ENCODE results near the gene TPPP3. TPM values are rescaled to one million over a fixed set of nuclear protein-coding genes. Genes with fewer than 3 reads are reported as not detected.

TPPP3 gene
- total RNA-seq, 2 experiments from 2014 or later, result not detected

DNA sequence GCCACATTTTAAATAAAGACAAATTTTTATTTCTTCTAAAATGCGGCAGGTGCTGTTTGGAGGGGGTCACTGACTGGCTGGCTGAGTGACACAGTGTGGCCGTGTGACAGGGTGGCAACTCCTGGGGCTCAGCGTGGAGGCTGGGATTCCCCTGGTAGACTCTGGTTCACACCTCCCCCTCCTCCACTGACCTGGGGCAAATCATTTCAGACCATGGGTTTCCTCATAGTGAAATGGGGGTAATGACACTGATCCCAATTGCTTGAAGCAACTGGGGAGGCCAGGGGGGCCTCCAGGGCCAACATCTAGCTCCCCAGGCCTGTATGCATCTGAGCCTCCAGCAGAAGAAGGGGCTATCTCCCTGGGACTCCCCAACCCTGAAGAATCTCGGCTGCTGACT lies 44.2 kb upstream of the TPPP3 start:
- peaks cover 1% of the 10 kb centered on the region for H3K4me1 Mint-ChIP-seq (ENCODE audit: low read depth)
- H3K27ac Mint-ChIP-seq, result no peak overlapping the region
- intact Hi-C loops (cut with DNase I, micrococcal nuclease), result no loop called here
- ChIA-PET CTCF (no interaction called here), POLR2A (no interaction called here)
- Histone ChIP-seq H3K36me3 (ENCODE audit: insufficient read depth, low read length) (peaks cover 46% of the 10 kb centered on the region), H3K4me1 (ENCODE audit: insufficient read depth, low read length) (no peaks in the 10 kb centered on the region), H3K27me3 (ENCODE audit: control insufficient read depth in 1 of 2, insufficient read depth in 2 of 2, low read length in 2 of 2) (no peaks in the 10 kb centered on the region), H3K9me3 (ENCODE audit: control insufficient read depth in 1 of 2, insufficient read depth in 1 of 2, low read length in 2 of 2) (peaks cover 0 to 4% of the 10 kb centered on the region in 2 experiments), H3K4me3 (ENCODE audit: low read length) (no peak overlapping the region), H3K27ac (ENCODE audit: low read depth in 1 of 2, low read length in 2 of 2) (no peak overlapping the region)
- H3K9me3 Mint-ChIP-seq, result no peaks in the 10 kb centered on the region
- H3K27me3 Mint-ChIP-seq, result peaks cover 2% of the 10 kb centered on the region
- H3K36me3 Mint-ChIP-seq (ENCODE audit: low read depth), result peaks cover 43% of the 10 kb centered on the region
- H3K4me3 Mint-ChIP-seq, result no peak overlapping the region
- no peak for DNase-seq
- TF ChIP-seq, protein P1, sequence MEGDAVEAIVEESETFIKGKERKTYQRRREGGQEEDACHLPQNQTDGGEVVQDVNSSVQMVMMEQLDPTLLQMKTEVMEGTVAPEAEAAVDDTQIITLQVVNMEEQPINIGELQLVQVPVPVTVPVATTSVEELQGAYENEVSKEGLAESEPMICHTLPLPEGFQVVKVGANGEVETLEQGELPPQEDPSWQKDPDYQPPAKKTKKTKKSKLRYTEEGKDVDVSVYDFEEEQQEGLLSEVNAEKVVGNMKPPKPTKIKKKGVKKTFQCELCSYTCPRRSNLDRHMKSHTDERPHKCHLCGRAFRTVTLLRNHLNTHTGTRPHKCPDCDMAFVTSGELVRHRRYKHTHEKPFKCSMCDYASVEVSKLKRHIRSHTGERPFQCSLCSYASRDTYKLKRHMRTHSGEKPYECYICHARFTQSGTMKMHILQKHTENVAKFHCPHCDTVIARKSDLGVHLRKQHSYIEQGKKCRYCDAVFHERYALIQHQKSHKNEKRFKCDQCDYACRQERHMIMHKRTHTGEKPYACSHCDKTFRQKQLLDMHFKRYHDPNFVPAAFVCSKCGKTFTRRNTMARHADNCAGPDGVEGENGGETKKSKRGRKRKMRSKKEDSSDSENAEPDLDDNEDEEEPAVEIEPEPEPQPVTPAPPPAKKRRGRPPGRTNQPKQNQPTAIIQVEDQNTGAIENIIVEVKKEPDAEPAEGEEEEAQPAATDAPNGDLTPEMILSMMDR (IDR thresholded peaks at IDR 0.05), result no peak
- no peak for ATAC-seq (ENCODE audit: poor library complexity)

DNA sequence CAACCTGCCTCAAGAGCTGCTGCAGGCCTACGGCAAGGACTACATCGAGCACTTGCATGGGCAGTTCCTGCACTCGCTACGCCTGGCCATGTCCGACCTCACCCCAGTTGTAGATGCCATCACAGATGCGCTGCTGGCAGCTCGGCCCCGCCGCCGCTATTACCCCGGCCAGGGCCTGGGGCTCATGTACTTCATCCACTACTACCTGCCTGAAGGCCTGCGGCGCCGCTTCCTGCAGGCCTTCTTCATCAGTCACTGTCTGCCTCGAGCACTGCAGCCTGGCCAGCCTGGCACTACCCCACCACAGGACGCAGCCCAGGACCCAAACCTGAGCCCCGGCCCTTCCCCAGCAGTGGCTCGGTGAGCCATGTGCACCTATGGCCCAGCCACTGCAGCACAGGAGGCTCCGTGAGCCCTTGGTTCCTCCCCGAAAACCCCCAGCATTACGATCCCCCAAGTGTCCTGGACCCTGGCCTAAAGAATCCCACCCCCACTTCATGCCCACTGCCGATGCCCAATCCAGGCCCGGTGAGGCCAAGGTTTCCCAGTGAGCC lies 43.4 kb upstream of the TPPP3 start:
- no peak overlapping the region for H3K4me3 Mint-ChIP-seq
- peaks cover 8% of the 10 kb centered on the region for H3K27me3 Mint-ChIP-seq
- peaks cover 35% of the 10 kb centered on the region for H3K36me3 Mint-ChIP-seq (ENCODE audit: low read depth)

DNA sequence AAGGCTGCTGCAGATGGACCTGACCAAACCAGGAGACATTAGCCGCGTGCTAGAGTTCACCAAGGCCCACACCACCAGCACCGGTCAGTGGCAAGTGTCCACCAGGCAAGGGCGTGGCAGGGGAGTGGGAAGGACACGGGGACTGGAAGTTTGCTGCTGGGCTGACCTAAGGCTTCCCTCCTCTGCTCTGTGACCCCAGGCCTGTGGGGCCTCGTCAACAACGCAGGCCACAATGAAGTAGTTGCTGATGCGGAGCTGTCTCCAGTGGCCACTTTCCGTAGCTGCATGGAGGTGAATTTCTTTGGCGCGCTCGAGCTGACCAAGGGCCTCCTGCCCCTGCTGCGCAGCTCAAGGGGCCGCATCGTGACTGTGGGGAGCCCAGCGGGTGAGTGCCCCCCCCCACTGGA lies 42.5 kb upstream of the TPPP3 start:
- CTCF ChIA-PET, result no interaction called here
- H3K4me1 Mint-ChIP-seq (ENCODE audit: low read depth), result peaks cover 5% of the 10 kb centered on the region
- peaks cover 32% of the 10 kb centered on the region for H3K36me3 Mint-ChIP-seq (ENCODE audit: low read depth)
- H3K9me3 Mint-ChIP-seq, result no peaks in the 10 kb centered on the region
- peaks cover 8% of the 10 kb centered on the region for H3K4me1 ChIP-seq (ENCODE audit: insufficient read depth, low read length)
- H3K4me3 ChIP-seq (ENCODE audit: low read length), result no peak overlapping the region
- H3K36me3 ChIP-seq (ENCODE audit: insufficient read depth, low read length), result peaks cover 31% of the 10 kb centered on the region
- H3K27ac ChIP-seq (ENCODE audit: low read depth in 1 of 2, low read length in 2 of 2), result no peak overlapping the region
- no peak overlapping the region for H3K4me3 Mint-ChIP-seq
- peaks cover 11% of the 10 kb centered on the region for H3K27me3 Mint-ChIP-seq
- ATAC-seq (ENCODE audit: poor library complexity) (no peak), DNase-seq (no peak)
- peaks cover 0 to 6% of the 10 kb centered on the region in 2 experiments for H3K27me3 ChIP-seq (ENCODE audit: control insufficient read depth in 1 of 2, insufficient read depth in 2 of 2, low read length in 2 of 2)
- POLR2A ChIA-PET, result no interaction called here
- intact Hi-C loops (cut with DNase I, micrococcal nuclease), result no loop called here
- TF ChIP-seq, protein P1 (IDR thresholded peaks at IDR 0.05), result no peak
- H3K9me3 ChIP-seq (ENCODE audit: control insufficient read depth in 1 of 2, insufficient read depth in 1 of 2, low read length in 2 of 2), result peaks cover 0 to 4% of the 10 kb centered on the region in 2 experiments
- H3K27ac Mint-ChIP-seq, result no peak overlapping the region

More for the DNA sequence above, 43.4 kb upstream of the TPPP3 start:
- no peak overlapping the region for H3K4me3 ChIP-seq (ENCODE audit: low read length)
- Mint-ChIP-seq H3K9me3 (no peaks in the 10 kb centered on the region), H3K4me1 (ENCODE audit: low read depth) (peaks cover 5% of the 10 kb centered on the region), H3K27ac (no peak overlapping the region)
- ATAC-seq (ENCODE audit: poor library complexity) (no peak), DNase-seq (no peak)
- intact Hi-C loops (cut with DNase I, micrococcal nuclease), result no loop called here
- H3K36me3 ChIP-seq (ENCODE audit: insufficient read depth, low read length), result peaks cover 40% of the 10 kb centered on the region
- ChIA-PET POLR2A (no interaction called here), CTCF (no interaction called here)
- TF ChIP-seq, protein P1 (IDR thresholded peaks at IDR 0.05), result no peak
- peaks cover 0 to 2% of the 10 kb centered on the region in 2 experiments for H3K27me3 ChIP-seq (ENCODE audit: control insufficient read depth in 1 of 2, insufficient read depth in 2 of 2, low read length in 2 of 2)
- peaks cover 3% of the 10 kb centered on the region for H3K4me1 ChIP-seq (ENCODE audit: insufficient read depth, low read length)
- peaks cover 0 to 4% of the 10 kb centered on the region in 2 experiments for H3K9me3 ChIP-seq (ENCODE audit: control insufficient read depth in 1 of 2, insufficient read depth in 1 of 2, low read length in 2 of 2)
- no peak overlapping the region for H3K27ac ChIP-seq (ENCODE audit: low read depth in 1 of 2, low read length in 2 of 2)
